Erythroblast (primary cell): ENCODE results near the gene MPI.

Source experiments
- GATA1 ChIP-seq: IDR thresholded peaks from 2 replicates; pipeline ENCODE4 v1.6.1; 2011; ENCODE audit warnings: low read depth, mild to moderate bottlenecking, control low read depth, low read length, moderate library complexity
- POLR2A ChIP-seq: IDR thresholded peaks from 2 replicates; pipeline ENCODE4 v1.6.1; 2011; ENCODE audit warnings: mild to moderate bottlenecking, low read length

DNA sequence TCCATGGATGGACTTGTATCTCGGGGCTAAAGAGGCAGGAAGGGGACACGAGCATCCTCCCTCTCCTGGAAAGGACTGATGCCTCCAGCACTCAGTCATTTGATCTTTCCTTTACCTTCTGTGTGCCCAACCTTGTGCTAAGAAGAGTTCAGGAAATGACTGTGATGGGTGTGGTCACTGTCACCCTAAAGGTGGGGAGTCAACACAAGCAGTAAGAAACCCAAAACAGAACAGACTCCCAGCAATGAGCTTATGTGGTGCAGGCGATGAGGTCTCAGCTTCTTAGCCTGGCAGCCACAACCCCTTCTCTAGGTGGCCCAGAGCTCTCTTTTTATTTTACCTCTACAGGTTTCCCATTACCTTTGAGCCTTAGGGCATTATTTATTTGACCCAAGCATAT lies 3.8 kb downstream of the MPI start:
- no peak for TF ChIP-seq GATA1
- no peak for TF ChIP-seq POLR2A
